Type B pancreatic cell (in vitro differentiated cells): ENCODE measurements around the gene SLC1A4. TPM values are rescaled to one million over a fixed set of nuclear protein-coding genes. Genes with fewer than 3 reads are reported as not detected.
A peak's percentile ranks its signal among the peaks of the same experiment; 100 is the strongest.
"Not testable (repeated sequence)": the region's sequence is repeated elsewhere in the genome, so short reads cannot be mapped to it uniquely, and the experiment has no call there.

Experiments
- DNase-seq: peaks from one replicate; pipeline ENCODE4 v3.0.0; 2021; ENCODE audit warnings: mixed read lengths; ENCODE audit not compliant: unreplicated experiment; ENCODE audit errors: extremely low spot score
- H3K27ac Mint-ChIP-seq: 2 replicates; pipeline ENCODE4 v1.8.0; 2021; ENCODE audit warnings: mild to moderate bottlenecking, mixed read lengths
- H3K27me3 Mint-ChIP-seq: 2 replicates; pipeline ENCODE4 v1.8.0; 2021; ENCODE audit warnings: mixed read lengths
- H3K36me3 Mint-ChIP-seq: 2 replicates; pipeline ENCODE4 v1.8.0; 2021; ENCODE audit warnings: mixed read lengths
- H3K4me1 Mint-ChIP-seq: one replicate; pipeline ENCODE4 v1.8.0; 2021; ENCODE audit warnings: mixed read lengths; ENCODE audit not compliant: unreplicated experiment
- H3K4me3 Mint-ChIP-seq: 2 replicates; pipeline ENCODE4 v1.8.0; 2021; ENCODE audit warnings: mild to moderate bottlenecking, mixed read lengths
- H3K9me3 Mint-ChIP-seq: 2 replicates; pipeline ENCODE4 v1.8.0; 2021; ENCODE audit warnings: mixed read lengths
- total RNA-seq: library from RNA; stranded (reverse); gene quantifications from 2 replicates; pipeline ENCODE4 v1.2.1, GENCODE V29; 2021; ENCODE audit warnings: low replicate concordance
- TF ChIP-seq, protein P1 (sequence below): fragments of 200-600 bp; sonication (generic); conservative IDR thresholded peaks from 2 replicates; pipeline ENCODE4 v1.5.0; 2021; ENCODE audit warnings: antibody characterized with exemption, mild to moderate bottlenecking

Gene SLC1A4
- total RNA-seq, 1 donor from 2014 or later: 13.1 TPM

DNA sequence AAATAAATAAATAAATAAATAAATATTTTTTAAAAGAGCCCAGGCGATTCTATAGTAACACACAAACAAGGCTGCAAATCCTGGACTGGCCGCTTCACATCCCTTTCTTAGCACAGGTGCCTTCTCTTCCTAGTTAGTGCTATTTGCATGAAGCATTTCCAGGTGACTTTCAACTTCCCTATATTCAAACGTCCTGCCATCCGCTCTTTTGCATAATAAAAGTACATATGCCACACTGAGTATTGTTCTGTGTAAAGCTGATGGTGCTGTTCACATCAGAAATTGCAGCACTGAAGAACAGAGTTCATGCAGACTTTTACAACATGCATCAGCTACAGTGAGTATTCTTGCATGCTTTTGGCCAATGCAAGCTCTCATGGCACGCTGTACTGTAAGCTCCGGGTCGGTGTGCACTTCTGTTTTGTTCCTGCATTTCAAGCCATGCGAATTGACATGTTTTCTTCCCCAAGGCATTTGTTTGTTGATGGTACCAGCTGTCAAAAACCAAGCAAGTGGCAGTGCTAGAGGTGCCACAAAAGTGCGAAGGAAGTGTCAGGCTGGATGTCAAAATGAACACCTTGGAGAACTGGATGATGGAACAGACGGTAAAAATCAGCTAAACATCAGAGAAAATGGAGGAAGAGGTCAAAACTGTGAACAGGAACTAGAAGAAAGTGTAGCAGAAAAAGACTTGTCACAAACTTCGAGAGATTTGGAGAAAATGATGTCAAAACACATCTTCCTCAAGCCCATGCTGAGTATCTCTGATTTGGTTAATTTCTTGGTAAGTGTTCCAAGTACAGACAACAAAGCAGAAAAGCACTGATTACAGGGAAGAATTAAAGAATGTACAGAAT lies 41.5 kb downstream of the SLC1A4 start:
- Mint-ChIP-seq H3K4me3 (no peak overlapping the region), H3K4me1 (no peaks in the 10 kb centered on the region), H3K27ac (no peak overlapping the region), H3K36me3 (no peaks in the 10 kb centered on the region), H3K27me3 (no peaks in the 10 kb centered on the region), H3K9me3 (no peaks in the 10 kb centered on the region)
- TF ChIP-seq, protein P1, sequence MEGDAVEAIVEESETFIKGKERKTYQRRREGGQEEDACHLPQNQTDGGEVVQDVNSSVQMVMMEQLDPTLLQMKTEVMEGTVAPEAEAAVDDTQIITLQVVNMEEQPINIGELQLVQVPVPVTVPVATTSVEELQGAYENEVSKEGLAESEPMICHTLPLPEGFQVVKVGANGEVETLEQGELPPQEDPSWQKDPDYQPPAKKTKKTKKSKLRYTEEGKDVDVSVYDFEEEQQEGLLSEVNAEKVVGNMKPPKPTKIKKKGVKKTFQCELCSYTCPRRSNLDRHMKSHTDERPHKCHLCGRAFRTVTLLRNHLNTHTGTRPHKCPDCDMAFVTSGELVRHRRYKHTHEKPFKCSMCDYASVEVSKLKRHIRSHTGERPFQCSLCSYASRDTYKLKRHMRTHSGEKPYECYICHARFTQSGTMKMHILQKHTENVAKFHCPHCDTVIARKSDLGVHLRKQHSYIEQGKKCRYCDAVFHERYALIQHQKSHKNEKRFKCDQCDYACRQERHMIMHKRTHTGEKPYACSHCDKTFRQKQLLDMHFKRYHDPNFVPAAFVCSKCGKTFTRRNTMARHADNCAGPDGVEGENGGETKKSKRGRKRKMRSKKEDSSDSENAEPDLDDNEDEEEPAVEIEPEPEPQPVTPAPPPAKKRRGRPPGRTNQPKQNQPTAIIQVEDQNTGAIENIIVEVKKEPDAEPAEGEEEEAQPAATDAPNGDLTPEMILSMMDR: no peak
- DNase-seq: no peak

DNA sequence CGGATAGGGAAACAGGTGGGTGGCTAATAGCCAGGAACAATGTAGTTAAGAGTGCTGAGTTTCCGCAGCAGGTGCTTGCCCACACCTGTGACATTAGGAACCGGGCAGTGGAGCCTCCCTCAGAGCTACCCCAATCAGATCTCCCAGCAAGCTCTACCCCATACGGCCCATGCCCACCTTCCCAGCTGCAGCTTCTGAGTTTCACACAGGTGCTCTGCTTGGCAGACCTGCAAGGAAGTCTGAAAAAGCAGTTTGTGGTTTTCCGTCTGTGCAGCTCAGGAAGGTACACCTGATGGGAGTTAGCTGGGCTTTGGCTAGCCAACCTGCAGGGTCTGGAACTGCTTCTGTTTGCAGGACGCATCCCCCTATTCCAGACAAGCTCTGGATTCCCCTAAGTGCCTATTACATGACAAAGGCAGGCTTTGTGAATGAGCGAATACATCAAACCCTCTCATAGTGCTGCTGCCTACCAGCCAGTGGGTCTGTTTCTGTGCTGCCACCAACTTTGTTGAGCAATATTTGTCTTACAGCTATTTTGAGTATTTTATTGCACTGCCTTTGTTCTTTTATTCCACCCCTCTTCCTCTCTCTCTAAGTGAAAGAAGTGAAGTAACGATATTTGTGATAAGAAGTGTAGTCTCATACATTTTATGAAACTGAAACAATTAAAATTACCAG lies 42.3 kb downstream of the SLC1A4 start:
- DNase-seq: no peak
- no peaks in the 10 kb centered on the region for H3K4me1 Mint-ChIP-seq
- H3K4me3 Mint-ChIP-seq: no peak overlapping the region
- no peaks in the 10 kb centered on the region for H3K9me3 Mint-ChIP-seq
- no peak overlapping the region for H3K27ac Mint-ChIP-seq
- no peaks in the 10 kb centered on the region for H3K27me3 Mint-ChIP-seq
- TF ChIP-seq, protein P1: no peak
- H3K36me3 Mint-ChIP-seq: no peaks in the 10 kb centered on the region

DNA sequence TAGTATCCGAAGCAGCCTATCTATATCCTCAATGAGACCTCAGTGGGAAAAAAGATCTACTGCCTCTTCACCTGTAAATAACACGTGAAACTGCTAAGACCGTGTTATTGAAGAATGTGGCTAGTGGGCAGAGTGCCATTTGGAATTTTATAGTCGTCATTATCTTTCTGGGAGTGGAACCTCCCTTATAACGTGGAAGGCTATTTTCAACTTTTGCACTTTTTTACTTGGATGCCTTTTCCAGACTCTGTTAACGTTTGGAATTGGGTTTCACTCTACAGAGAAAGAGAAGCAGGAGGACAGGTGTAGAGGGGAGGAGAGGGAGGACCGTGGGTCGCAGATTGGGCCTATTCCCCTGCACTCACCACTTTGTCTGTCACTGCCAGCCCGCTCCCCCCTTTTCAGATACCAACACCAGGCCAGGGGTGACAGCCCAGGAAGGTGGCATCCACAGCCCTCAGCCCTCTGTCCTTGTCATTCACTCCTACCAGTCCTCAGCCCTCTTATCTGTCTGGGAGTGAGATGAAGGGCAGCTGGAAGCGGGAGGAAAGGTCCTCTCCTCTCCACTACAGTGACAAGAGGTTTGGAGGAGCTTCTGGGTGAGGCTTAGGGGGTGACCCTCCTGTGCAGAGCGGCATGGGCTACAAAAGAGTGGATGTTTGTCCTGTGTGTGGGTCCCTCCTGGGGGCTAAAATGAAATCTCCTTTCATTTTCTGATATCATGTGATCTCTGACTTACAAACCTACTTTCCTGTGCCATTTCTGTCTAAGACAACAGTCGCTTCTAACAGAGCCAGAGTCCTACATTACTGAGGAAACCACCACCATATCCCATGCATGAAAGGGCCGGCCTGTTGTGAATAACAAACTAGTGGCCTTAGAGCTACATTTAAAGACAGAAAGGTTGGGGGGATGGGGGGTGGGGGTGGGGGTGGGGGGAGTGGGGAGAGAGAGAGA lies 43.1 kb downstream of the SLC1A4 start:
- H3K27me3 Mint-ChIP-seq: no peaks in the 10 kb centered on the region
- no peaks in the 10 kb centered on the region for H3K36me3 Mint-ChIP-seq
- peaks cover 5% of the 10 kb centered on the region for H3K4me1 Mint-ChIP-seq
- no peak overlapping the region for H3K4me3 Mint-ChIP-seq
- TF ChIP-seq, protein P1: no peak
- no peak for DNase-seq
- no peaks in the 10 kb centered on the region for H3K9me3 Mint-ChIP-seq
- H3K27ac Mint-ChIP-seq: no peak overlapping the region

DNA sequence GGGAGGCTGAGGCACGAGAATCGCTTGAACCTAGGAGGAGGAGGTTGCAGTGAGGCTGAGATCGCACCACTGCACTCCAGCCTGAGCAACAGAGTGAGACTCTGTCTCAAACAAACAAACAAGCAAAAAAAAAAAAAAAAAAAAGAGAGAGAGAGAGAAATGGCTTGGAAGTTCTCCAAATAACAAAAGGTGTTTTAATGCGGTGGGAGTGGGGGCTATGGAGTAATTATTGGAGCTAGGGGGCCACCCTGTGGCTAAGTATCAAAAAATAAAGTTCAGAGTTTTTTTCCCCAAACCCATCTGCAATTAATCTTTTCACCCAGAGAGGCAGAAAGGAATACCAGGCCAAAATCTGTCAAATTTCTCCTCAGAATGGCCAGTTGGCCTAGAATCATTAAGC lies 44.0 kb downstream of the SLC1A4 start:
- Mint-ChIP-seq H3K4me1 (peaks cover 6% of the 10 kb centered on the region), H3K36me3 (no peaks in the 10 kb centered on the region), H3K9me3 (no peaks in the 10 kb centered on the region), H3K27me3 (no peaks in the 10 kb centered on the region), H3K27ac (no peak overlapping the region), H3K4me3 (no peak overlapping the region)
- no peak for DNase-seq
- TF ChIP-seq, protein P1: peak; percentile 36

DNA sequence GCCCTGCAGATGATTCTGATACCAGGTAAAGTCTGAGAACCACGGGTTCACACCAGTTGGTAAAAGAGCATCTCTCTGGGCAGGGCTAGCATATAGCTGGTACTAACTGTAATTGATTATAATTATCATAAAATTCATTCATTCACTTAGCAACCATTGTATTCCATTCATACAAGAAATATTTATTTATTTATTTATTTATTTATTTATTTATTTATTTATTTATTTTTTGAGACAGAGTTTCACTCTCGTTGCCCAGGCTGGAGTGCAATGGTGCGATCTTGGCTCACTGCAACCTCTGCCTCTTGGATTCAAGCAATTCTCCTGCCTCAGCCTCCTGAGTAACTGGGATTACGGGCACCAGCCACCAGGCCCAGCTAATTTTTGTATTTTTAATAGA lies 44.5 kb downstream of the SLC1A4 start:
- H3K4me3 Mint-ChIP-seq: not testable (repeated sequence)

More for the DNA sequence above, 44.5 kb downstream of the SLC1A4 start:
- H3K9me3 Mint-ChIP-seq, H3K27ac Mint-ChIP-seq, H3K4me1 Mint-ChIP-seq, H3K36me3 Mint-ChIP-seq, H3K27me3 Mint-ChIP-seq, DNase-seq: not testable (repeated sequence)
